GM12872 (cell line): ENCODE measurements around the gene ULK4.

ENCODE experiments used
- CTCF ChIP-seq: IDR thresholded peaks from 3 replicates; pipeline ENCODE4 v1.5.1; 2011; ENCODE audit warnings: low read depth, mild to moderate bottlenecking, low read length, moderate library complexity; ENCODE audit not compliant: insufficient read depth

ULK4 gene

DNA sequence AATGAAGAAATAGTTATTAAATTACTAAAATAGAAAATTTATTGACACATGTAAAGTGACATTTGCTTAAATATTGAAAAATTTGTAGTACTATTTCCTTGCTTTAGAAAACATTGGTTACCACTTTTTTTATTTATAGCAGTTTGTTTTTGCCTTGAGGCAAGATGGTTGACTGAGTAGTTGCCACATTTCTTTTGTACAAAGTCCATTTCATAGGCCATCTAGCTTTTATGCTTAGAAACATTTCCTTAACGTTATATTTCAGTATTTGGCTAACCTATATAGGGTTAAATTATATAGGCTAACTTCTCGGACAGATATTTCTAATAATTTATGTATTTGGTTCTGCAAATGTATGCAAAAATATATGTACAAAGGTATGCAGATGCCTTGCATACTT is 745.5 kb downstream of the ULK4 start:
- no peak for TF ChIP-seq CTCF

DNA sequence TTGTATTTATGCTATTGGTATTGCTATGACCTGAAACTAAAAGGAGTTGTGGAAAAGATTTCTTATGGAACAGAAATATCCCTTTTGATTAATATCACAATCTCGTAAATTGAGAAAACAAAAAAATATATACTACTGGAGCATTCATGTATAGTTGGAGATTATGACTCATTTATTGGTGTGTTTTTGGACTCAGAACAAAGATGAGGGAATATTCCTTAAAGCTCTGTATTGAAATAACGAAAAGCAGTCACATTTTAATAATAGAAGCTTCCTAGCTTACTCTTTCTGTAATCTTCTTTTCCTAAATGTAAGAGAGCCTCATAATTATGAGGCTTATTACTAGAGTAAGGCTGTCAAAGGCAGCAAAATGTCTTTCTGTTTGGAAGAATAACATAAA is 748.3 kb downstream of the ULK4 start:
- TF ChIP-seq CTCF, result no peak

- TF ChIP-seq CTCF, result no peak
These were observed 749.8 kb downstream of the ULK4 start for GRCh38 chr3:41212088-41212487.

DNA sequence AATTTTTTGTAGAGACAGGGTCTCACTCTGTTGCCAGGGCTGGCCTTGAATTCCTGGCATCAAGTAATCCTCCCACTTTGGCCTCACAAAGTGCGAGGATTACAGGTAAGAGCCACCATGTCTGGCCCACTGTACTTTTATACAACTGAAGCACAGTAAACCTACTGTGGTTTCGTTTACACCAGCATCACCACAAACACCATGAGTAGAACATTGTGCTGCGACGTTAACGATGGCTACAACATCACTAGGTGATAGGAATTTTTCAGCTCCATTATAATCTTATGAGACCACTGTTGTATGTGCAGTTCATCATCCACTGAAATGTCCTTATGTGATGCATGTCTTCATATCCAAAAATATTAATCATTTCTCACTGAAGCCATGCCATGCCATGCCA is 750.9 kb downstream of the ULK4 start:
- no peak for TF ChIP-seq CTCF

- no peak for TF ChIP-seq CTCF
These were observed 752.3 kb downstream of the ULK4 start for GRCh38 chr3:41209646-41210045.

GRCh38 chr3:41208507-41209220 is 753.2 kb downstream of the ULK4 start:
- no peak for TF ChIP-seq CTCF

DNA sequence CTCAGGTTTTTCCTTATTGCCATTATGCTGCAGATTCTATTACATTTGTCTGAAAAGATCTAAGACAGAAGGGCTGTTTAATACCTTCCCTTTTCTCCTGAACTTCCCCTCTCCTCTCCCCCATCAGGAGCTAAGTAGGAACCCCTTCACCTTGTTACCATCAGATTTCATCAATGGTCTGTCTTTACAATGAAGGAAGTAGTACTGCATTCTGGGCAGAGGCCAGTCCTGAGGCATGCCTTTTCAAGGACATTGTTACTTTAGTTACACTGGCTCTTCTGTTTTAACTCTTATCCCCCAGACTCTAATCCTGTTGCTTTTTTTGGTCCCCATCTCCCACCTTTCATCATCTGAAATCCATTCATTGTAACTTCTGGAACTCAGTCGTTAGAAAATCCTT is 754.5 kb downstream of the ULK4 start:
- TF ChIP-seq CTCF, result no peak

DNA sequence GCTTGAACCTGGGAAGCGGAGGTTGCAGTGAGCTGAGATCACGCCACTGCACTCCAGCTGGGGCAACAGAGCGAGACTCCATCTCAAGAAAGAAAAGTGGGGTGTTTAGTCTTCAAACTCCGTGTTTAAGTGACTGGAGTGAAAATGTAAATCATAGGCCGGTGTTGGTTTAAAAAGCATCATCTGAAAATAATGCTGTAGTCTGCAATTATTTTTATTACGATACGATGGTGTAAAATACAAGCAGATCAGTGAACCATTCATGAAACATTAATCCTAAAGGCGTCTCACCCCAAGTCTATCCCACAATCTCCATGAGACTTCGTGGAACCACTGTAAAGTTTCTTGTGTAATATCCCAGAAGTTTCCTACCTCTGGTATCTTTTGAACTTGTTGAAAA is 756.3 kb downstream of the ULK4 start:
- TF ChIP-seq CTCF, result no peak
